Body of pancreas (tissue), 4 donors: ENCODE results near the gene DAZAP1. TPM values are rescaled to one million over a fixed set of nuclear protein-coding genes. Genes with fewer than 3 reads are reported as not detected.
"Not testable (repeated sequence)": the region's sequence is repeated elsewhere in the genome, so short reads cannot be mapped to it uniquely, and the experiment has no call there.

Experiments
- ATAC-seq: fragments of 150-250 bp; one replicate; pipeline ENCODE4 v1.9.1; 2016
- DNase-seq, 4 donors: peaks; one replicate each; pipeline ENCODE4 v3.0.0-alpha.2; 2019
- H3K27ac ChIP-seq, 4 donors: fragments of 200-600 bp; sonication (generic); 1 replicate in 3 of 4; 2 replicates in 1 of 4; pipeline versions ENCODE4 v1.5.1 to v1.6.1; 2016 to 2019; ENCODE audit warnings: mild to moderate bottlenecking in 1 of 4, mixed read lengths in 1 of 4, moderate library complexity in 1 of 4
- H3K27me3 ChIP-seq, 2 donors: fragments of 200-600 bp; sonication (generic); one replicate each; pipeline ENCODE4 v1.6.0; 2016; ENCODE audit warnings: mild to moderate bottlenecking in 1 of 2
- H3K36me3 ChIP-seq, 2 donors: fragments of 200-600 bp; sonication (generic); replicated peaks in 1 of 2; 2 replicates each; pipeline ENCODE4 v1.5.1; 2016; ENCODE audit warnings: low read depth in 2 of 2; ENCODE audit not compliant: insufficient read depth in 1 of 2
- H3K4me1 ChIP-seq: fragments of 200-600 bp; sonication (generic); one replicate; pipeline ENCODE4 v1.6.0; 2016
- H3K4me3 ChIP-seq, 2 donors: fragments of 200-600 bp; sonication (generic); 1 replicate in 1 of 2; 2 replicates in 1 of 2; pipeline ENCODE4 v1.5.1; 2016 to 2019
- H3K9me3 ChIP-seq, 3 donors: fragments of 200-600 bp; sonication (generic); 1 replicate in 2 of 3; 2 replicates in 1 of 3; pipeline ENCODE4 v1.5.1; 2016
- CTCF ChIP-seq, 7 experiments: fragments of 450-650 bp in 4 of 7; fragments of 200-600 bp in 3 of 7; sonication (generic) in 3 of 7; IDR thresholded peaks; one replicate each; pipeline ENCODE4 v1.5.1; 2016 to 2019; ENCODE audit warnings: antibody characterized with exemption in 7 of 7
- POLR2A ChIP-seq, 3 donors: fragments of 450-650 bp; IDR thresholded peaks; one replicate each; pipeline ENCODE4 v1.6.1; 2016; ENCODE audit warnings: antibody characterized with exemption in 3 of 3, mild to moderate bottlenecking in 2 of 3
- WGBS, 2 donors: methylation state at CpG; one replicate each; pipeline ENCODE4 v1.1.5; 2017; 5-methylcytosine and 5-hydroxymethylcytosine counted together
- intact Hi-C: fragments of 100-400 bp; cut with DNase I; formaldehyde crosslinking; loops from one replicate; pipeline ENCODE4 v1.15.1; 2023
- total RNA-seq, 2 donors: library from RNA; depleted of rRNA; stranded (reverse); fragments of >200 nt; gene quantifications; one replicate each; pipeline ENCODE4 v1.1.0, GENCODE V29; 2016

The DAZAP1 gene
- total RNA-seq, 2 donors from 2014 or later, result 25.4 to 63.3 TPM

- intact Hi-C loops, result no loop called here
- DNase-seq (peak; percentile 95 to 97 (median 96)), ATAC-seq (peak; percentile 95)
- Histone ChIP-seq H3K27me3 (no peaks in the 10 kb centered on the region), H3K9me3 (no peaks in the 10 kb centered on the region), H3K4me3 (peak within 1 kb of the TSS; percentile 90 to 98), H3K27ac (peak within 1 kb of the TSS; percentile 79 to 95 (median 90)), H3K36me3 (peaks cover 7 to 20% of the 10 kb centered on the region in 2 donors), H3K4me1 (peaks cover 27% of the 10 kb centered on the region)
- 1 to 22% methylated on average over 5 to 86 of the region's 100 CpGs for WGBS, 2 donors
- peak; percentile 92 to 99 (median 96) for TF ChIP-seq CTCF (IDR thresholded peaks at IDR 0.05)
- TF ChIP-seq POLR2A (IDR thresholded peaks at IDR 0.05), result peak; percentile 82 to 94 (median 94)
Observed at GRCh38 chr19:1438035-1438932, 30.9 kb downstream of the DAZAP1 start, which contains the start of gene RPS15. Gene RPS15, plus strand, starts transcription at chr19:1438396. Its CDS starts 30 bp downstream, at chr19:1438426.

GRCh38 chr19:1438933-1439354 lies 31.6 kb downstream of the DAZAP1 start:
- Histone ChIP-seq H3K27ac (peak overlapping the region; percentile 79 to 95 (median 90)), H3K36me3 (peaks cover 6 to 20% of the 10 kb centered on the region in 2 donors), H3K4me1 (peaks cover 27% of the 10 kb centered on the region), H3K9me3 (no peaks in the 10 kb centered on the region), H3K4me3 (peak overlapping the region; percentile 90 to 98), H3K27me3 (no peaks in the 10 kb centered on the region)
- intact Hi-C loops, result no loop called here
- no peak for DNase-seq
- TF ChIP-seq CTCF (IDR thresholded peaks at IDR 0.05) (no peak), POLR2A (IDR thresholded peaks at IDR 0.05) (no peak)
- no peak for ATAC-seq
- 1 to 2% methylated on average over 10 to 26 of the region's 26 CpGs for WGBS, 2 donors

- H3K4me1 ChIP-seq, result peaks cover 28% of the 10 kb centered on the region
- DNase-seq, H3K27ac ChIP-seq, H3K9me3 ChIP-seq, ATAC-seq, intact Hi-C loops, H3K27me3 ChIP-seq: not testable (repeated sequence)
- H3K36me3 ChIP-seq, result peaks cover 0 to 17% of the 10 kb centered on the region in 2 donors
- H3K4me3 ChIP-seq, result peak overlapping the region; percentile 90 to 98
- WGBS, 2 donors, result 51 to 62% methylated on average over 17 to 40 of the region's 57 CpGs
Observed at GRCh38 chr19:1439525-1440417, 32.4 kb downstream of the DAZAP1 start.

GRCh38 chr19:1440418-1440801 lies 33.0 kb downstream of the DAZAP1 start:
- no peak for TF ChIP-seq POLR2A (IDR thresholded peaks at IDR 0.05)
- no peak for ATAC-seq
- 80 to 83% methylated on average over 3 to 15 of the region's 15 CpGs for WGBS, 2 donors
- intact Hi-C loops, result no loop called here
- Histone ChIP-seq H3K27ac (no peak overlapping the region), H3K9me3 (no peaks in the 10 kb centered on the region), H3K4me1 (peaks cover 35% of the 10 kb centered on the region), H3K27me3 (peaks cover 0 to 2% of the 10 kb centered on the region in 2 donors), H3K36me3 (peaks cover 0 to 15% of the 10 kb centered on the region in 2 donors), H3K4me3 (no peak overlapping the region)
- no peak for DNase-seq

- H3K27me3 ChIP-seq, result peaks cover 0 to 8% of the 10 kb centered on the region in 2 donors
- H3K36me3 ChIP-seq, result peaks cover 0 to 15% of the 10 kb centered on the region in 2 donors
- intact Hi-C loops, result no loop called here
- DNase-seq (no peak), ATAC-seq (no peak)
- no peaks in the 10 kb centered on the region for H3K9me3 ChIP-seq
- peaks cover 41% of the 10 kb centered on the region for H3K4me1 ChIP-seq
- no peak overlapping the region for H3K27ac ChIP-seq
- TF ChIP-seq CTCF (IDR thresholded peaks at IDR 0.05) (no peak), POLR2A (IDR thresholded peaks at IDR 0.05) (no peak)
- H3K4me3 ChIP-seq, result no peak overlapping the region
- WGBS, 2 donors, result 92 to 95% methylated on average over 5 to 9 of the region's 9 CpGs
Observed at GRCh38 chr19:1441022-1441426, 33.6 kb downstream of the DAZAP1 start.
